Thymus (tissue), 11 donors: ENCODE results near the gene CHST13. TPM values are rescaled to one million over a fixed set of nuclear protein-coding genes. Genes with fewer than 3 reads are reported as not detected.

Experiments
- DNase-seq, 9 donors: peaks; one replicate each; pipeline ENCODE4 v3.0.0-alpha.2; 2013; ENCODE audit warnings: low spot score in 9 of 9, low read depth in 6 of 9, missing footprints in 1 of 9
- H3K27ac ChIP-seq, 2 donors: one replicate each; pipeline ENCODE4 v1.5.1; 2013; ENCODE audit warnings: control low read depth in 1 of 2, low read depth in 1 of 2, low read length in 1 of 2, mild to moderate bottlenecking in 1 of 2, moderate library complexity in 1 of 2
- H3K27me3 ChIP-seq, 2 donors: one replicate each; pipeline ENCODE4 v1.5.1; 2013; ENCODE audit warnings: low read length in 1 of 2; ENCODE audit not compliant: control insufficient read depth in 2 of 2, insufficient read depth in 1 of 2
- H3K36me3 ChIP-seq, 2 donors: one replicate each; pipeline ENCODE4 v1.5.1; 2013; ENCODE audit warnings: low read length in 1 of 2, mild to moderate bottlenecking in 1 of 2, moderate library complexity in 1 of 2; ENCODE audit not compliant: control insufficient read depth in 2 of 2, insufficient read depth in 2 of 2
- H3K4me1 ChIP-seq, 2 donors: one replicate each; pipeline ENCODE4 v1.5.1; 2013; ENCODE audit warnings: low read length in 2 of 2; ENCODE audit not compliant: control insufficient read depth in 2 of 2, insufficient read depth in 2 of 2
- H3K4me3 ChIP-seq, 2 donors: one replicate each; pipeline ENCODE4 v1.5.1; 2013; ENCODE audit warnings: low read length in 2 of 2, control low read depth in 1 of 2, mild to moderate bottlenecking in 1 of 2
- H3K9me3 ChIP-seq, 2 donors: one replicate each; pipeline ENCODE4 v1.5.1; 2013; ENCODE audit warnings: low read length in 1 of 2, mild to moderate bottlenecking in 1 of 2; ENCODE audit not compliant: control insufficient read depth in 2 of 2, insufficient read depth in 1 of 2
- WGBS: extraction: QIAGEN DNeasy Blood & Tissue Kit; methylation state at CpG from one replicate; pipeline ENCODE4 v1.1.7; 2013; 5-methylcytosine and 5-hydroxymethylcytosine counted together
- polyA plus RNA-seq: library from polyadenylated mRNA; stranded (reverse); fragments of 200-250 nt; gene quantifications from one replicate; pipeline ENCODE4 v1.2.3, GENCODE V29; 2013
- total RNA-seq: library from RNA; stranded (reverse); fragments of 120-200 nt; gene quantifications from one replicate; pipeline ENCODE4 v1.2.4, GENCODE V29; 2013
- donor health status: healthy.

The CHST13 gene
- total and polyA plus RNA-seq, 2 donors: 0.38 to 0.39 TPM

DNA sequence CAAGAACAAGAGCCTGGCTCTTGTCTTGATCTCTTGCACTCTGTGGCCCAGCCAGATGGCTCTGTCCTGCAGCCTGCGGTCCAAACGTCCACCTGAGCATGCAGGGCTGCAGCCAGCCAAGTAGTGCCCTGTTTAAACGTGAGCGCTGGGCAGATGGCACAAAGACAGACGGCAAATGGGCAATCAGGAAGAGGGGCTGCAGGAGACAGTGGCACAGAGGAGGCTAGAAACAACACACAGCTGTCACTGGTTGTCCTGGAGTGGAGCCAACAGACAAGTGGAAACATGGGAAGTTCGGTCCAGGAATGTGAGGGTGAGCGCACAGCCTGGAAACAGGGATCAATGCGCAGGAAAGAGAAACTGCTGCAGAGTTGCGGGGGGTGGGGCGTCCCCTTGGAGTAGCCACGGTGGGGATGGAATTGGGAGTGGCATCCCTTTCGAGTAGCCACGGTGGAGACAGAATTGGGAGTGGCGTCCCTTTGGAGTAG is 37.6 kb upstream of the CHST13 start:
- Histone ChIP-seq H3K27me3 (no peaks in the 10 kb centered on the region), H3K9me3 (no peaks in the 10 kb centered on the region), H3K27ac (no peak overlapping the region), H3K4me1 (peaks cover 3 to 40% of the 10 kb centered on the region in 2 donors), H3K36me3 (no peaks in the 10 kb centered on the region), H3K4me3 (no peak overlapping the region)
- 98% methylated on average over 14 of the region's 14 CpGs for WGBS
- DNase-seq: no peak

DNA sequence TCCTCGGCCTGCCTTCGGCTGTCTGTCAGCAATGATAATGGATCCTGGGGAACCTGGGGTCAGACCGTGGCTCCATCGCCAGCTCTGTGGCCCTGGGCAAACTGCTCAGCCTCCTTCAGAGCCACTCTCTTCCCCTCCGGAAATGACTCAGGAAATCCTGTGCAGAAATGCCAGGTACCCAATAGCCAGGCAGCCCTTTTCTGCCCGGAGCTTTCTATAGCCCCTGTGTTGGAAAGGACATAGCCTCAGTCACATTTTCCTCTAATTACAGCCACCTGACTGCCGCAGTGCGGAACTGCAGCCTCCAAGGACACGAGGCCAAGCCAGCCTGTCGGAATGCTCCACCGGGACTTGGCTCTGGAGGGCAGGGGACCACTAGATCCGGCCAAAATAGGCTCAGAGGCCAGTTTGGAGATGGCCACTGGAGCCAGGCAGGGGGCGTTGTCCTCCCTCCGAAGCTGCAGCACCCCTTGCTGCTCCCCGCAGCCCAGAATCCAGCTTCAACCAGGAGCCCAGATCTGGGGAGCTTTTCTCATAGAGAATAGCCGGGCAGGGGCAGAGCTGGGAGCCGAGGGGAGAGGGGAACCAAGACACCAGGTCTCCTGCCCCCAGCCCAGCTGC is 36.7 kb upstream of the CHST13 start:
- Histone ChIP-seq H3K27me3 (no peaks in the 10 kb centered on the region), H3K27ac (peak overlapping the region in 1 of 2 donors; percentile 26), H3K4me3 (no peak overlapping the region), H3K9me3 (no peaks in the 10 kb centered on the region), H3K36me3 (no peaks in the 10 kb centered on the region), H3K4me1 (peaks cover 3 to 49% of the 10 kb centered on the region in 2 donors)
- WGBS: 49% methylated on average over 17 of the region's 17 CpGs
- peak in 1 of 9 donors; percentile 58 for DNase-seq

GRCh38 chr3:126488185-126488584 is 35.8 kb upstream of the CHST13 start:
- Histone ChIP-seq H3K36me3 (no peaks in the 10 kb centered on the region), H3K27ac (peak overlapping the region in 1 of 2 donors; percentile 17), H3K4me1 (peaks cover 3 to 58% of the 10 kb centered on the region in 2 donors), H3K9me3 (peaks cover 0 to 5% of the 10 kb centered on the region in 2 donors), H3K4me3 (no peak overlapping the region), H3K27me3 (no peaks in the 10 kb centered on the region)
- peak in 1 of 9 donors; percentile 51 for DNase-seq
- 90% methylated on average over 14 of the region's 14 CpGs for WGBS

- Histone ChIP-seq H3K27ac (no peak overlapping the region), H3K4me3 (no peak overlapping the region), H3K9me3 (peaks cover 0 to 5% of the 10 kb centered on the region in 2 donors), H3K27me3 (no peaks in the 10 kb centered on the region), H3K4me1 (peaks cover 3 to 66% of the 10 kb centered on the region in 2 donors), H3K36me3 (no peaks in the 10 kb centered on the region)
- 97% methylated on average over 16 of the region's 16 CpGs for WGBS
- DNase-seq: no peak
Measured at GRCh38 chr3:126488886-126489569, 34.9 kb upstream of the CHST13 start.

DNA sequence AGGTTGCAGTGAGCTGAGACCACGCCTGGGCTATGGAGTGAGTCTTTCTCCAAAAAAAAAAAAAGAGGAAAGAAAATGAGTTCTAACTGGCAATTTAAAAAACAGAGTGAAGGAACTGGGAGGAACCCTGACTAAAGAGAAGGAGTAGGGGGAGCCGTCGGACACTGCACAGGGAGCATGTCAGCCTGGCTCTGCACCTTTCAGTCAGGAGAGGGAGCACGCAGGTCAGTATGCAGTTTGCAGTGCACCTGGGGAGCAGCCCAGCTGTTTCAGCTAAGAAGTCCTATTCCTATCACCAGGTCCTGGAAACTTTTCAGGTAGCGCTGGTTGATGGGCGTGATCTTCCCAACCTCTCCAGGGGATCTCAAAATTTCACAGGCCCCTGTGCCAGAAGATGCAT is 33.3 kb upstream of the CHST13 start:
- H3K27ac ChIP-seq: no peak overlapping the region
- DNase-seq: no peak
- H3K4me1 ChIP-seq: peaks cover 11 to 77% of the 10 kb centered on the region in 2 donors
- 94% methylated on average over 6 of the region's 6 CpGs for WGBS
- no peak overlapping the region for H3K4me3 ChIP-seq
- H3K27me3 ChIP-seq: no peaks in the 10 kb centered on the region
- no peaks in the 10 kb centered on the region for H3K36me3 ChIP-seq
- peaks cover 0 to 5% of the 10 kb centered on the region in 2 donors for H3K9me3 ChIP-seq

DNA sequence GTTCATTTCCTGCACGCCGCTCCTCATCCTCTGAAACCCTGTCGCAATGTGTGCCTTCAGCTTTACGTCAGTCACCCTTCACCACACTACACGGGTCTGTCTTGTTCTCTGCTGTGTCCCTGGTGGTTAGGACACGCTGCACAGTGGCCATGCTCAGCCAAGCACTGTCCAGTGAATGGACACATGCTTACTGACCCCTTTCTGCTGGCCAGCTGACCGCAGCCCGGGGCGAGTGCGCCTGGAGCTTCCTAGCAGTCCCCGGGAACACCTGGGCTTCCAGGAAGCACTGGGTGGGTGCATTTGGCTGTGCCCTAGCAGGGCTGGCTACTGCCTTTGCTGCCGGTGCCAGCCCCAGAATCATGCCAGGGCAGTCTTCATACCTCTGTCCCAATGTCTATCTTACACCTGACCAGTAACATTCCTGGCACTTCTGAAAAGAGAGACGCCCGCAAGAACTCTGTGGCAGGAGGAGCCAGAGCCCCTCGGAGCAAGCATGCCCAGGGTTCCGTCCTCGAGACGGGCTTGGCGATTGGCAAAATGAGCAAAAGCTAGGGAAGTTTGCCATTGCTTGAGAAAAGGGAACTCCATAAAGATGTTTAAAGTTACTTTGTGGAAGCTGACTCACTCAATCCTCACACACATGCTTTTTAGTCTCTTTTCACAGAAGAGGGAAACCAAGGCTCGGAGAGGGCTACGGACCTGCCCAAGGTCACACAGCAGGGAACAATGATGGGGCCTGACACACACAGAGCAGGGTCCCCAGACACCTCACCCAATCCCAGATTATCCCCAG is 32.5 kb upstream of the CHST13 start:
- H3K9me3 ChIP-seq: peaks cover 0 to 5% of the 10 kb centered on the region in 2 donors
- no peaks in the 10 kb centered on the region for H3K27me3 ChIP-seq
- no peak for DNase-seq
- 96% methylated on average over 21 of the region's 21 CpGs for WGBS
- no peak overlapping the region for H3K4me3 ChIP-seq
- H3K27ac ChIP-seq: no peak overlapping the region
- H3K36me3 ChIP-seq: no peaks in the 10 kb centered on the region
- H3K4me1 ChIP-seq: peaks cover 13 to 85% of the 10 kb centered on the region in 2 donors

GRCh38 chr3:126493051-126493450 is 30.9 kb upstream of the CHST13 start:
- WGBS: 95% methylated on average over 14 of the region's 14 CpGs
- Histone ChIP-seq H3K4me3 (no peak overlapping the region), H3K9me3 (peaks cover 0 to 5% of the 10 kb centered on the region in 2 donors), H3K27ac (peak overlapping the region in 1 of 2 donors; percentile 63), H3K4me1 (peaks cover 22 to 86% of the 10 kb centered on the region in 2 donors), H3K36me3 (no peaks in the 10 kb centered on the region), H3K27me3 (no peaks in the 10 kb centered on the region)
- DNase-seq: no peak

GRCh38 chr3:126493739-126494138 is 30.2 kb upstream of the CHST13 start:
- no peaks in the 10 kb centered on the region for H3K27me3 ChIP-seq
- peaks cover 0 to 5% of the 10 kb centered on the region in 2 donors for H3K9me3 ChIP-seq
- peaks cover 29 to 86% of the 10 kb centered on the region in 2 donors for H3K4me1 ChIP-seq
- no peaks in the 10 kb centered on the region for H3K36me3 ChIP-seq
- H3K27ac ChIP-seq: peak overlapping the region in 1 of 2 donors; percentile 63
- peak in 4 of 9 donors; percentile 65 to 82 (median 70) for DNase-seq
- H3K4me3 ChIP-seq: no peak overlapping the region
- WGBS: 50% methylated on average over 9 of the region's 9 CpGs
